HG03097 (cell line): Measurements from ENCODE around the gene AGAP1.

Experiments used
- ATAC-seq: cut with Tn5 transposase; IDR thresholded peaks from one replicate; pipeline ENCODE4 v1.9.1; 2021; ENCODE audit not compliant: unreplicated experiment, low FRiP score

AGAP1 gene

GRCh38 chr2:235825946-235826345, 332.1 kb downstream of the AGAP1 start:
- no peak for ATAC-seq

- no peak for ATAC-seq
Measured at GRCh38 chr2:235826826-235827225, 333.0 kb downstream of the AGAP1 start.

- no peak for ATAC-seq
Measured at GRCh38 chr2:235827585-235827992, 333.7 kb downstream of the AGAP1 start.

- ATAC-seq = no peak
Measured at GRCh38 chr2:235829726-235830125, 335.9 kb downstream of the AGAP1 start.

GRCh38 chr2:235831755-235832154, 337.9 kb downstream of the AGAP1 start:
- no peak for ATAC-seq

GRCh38 chr2:235832941-235833340, 339.1 kb downstream of the AGAP1 start:
- ATAC-seq = no peak

- ATAC-seq = no peak
Measured at GRCh38 chr2:235833971-235834620, 340.3 kb downstream of the AGAP1 start.

GRCh38 chr2:235834781-235835180, 340.9 kb downstream of the AGAP1 start:
- no peak for ATAC-seq

GRCh38 chr2:235835810-235836209, 342.0 kb downstream of the AGAP1 start:
- no peak for ATAC-seq

GRCh38 chr2:235836491-235836911, 342.7 kb downstream of the AGAP1 start:
- no peak for ATAC-seq

- ATAC-seq = no peak
Measured at GRCh38 chr2:235839226-235839625, 345.4 kb downstream of the AGAP1 start.

- ATAC-seq = no peak
Measured at GRCh38 chr2:235839974-235840373, 346.1 kb downstream of the AGAP1 start.

GRCh38 chr2:235841863-235842262, 348.0 kb downstream of the AGAP1 start:
- no peak for ATAC-seq

GRCh38 chr2:235842941-235843340, 349.1 kb downstream of the AGAP1 start:
- no peak for ATAC-seq

- no peak for ATAC-seq
Measured at GRCh38 chr2:235843591-235844395, 349.9 kb downstream of the AGAP1 start.

GRCh38 chr2:235844561-235844960, 350.7 kb downstream of the AGAP1 start:
- ATAC-seq = no peak

GRCh38 chr2:235845245-235845644, 351.4 kb downstream of the AGAP1 start:
- ATAC-seq = no peak

- ATAC-seq = no peak
Measured at GRCh38 chr2:235847576-235847975, 353.7 kb downstream of the AGAP1 start.

- ATAC-seq = no peak
Measured at GRCh38 chr2:235848055-235848454, 354.2 kb downstream of the AGAP1 start.

- ATAC-seq = no peak
Measured at GRCh38 chr2:235848946-235849345, 355.1 kb downstream of the AGAP1 start.

- no peak for ATAC-seq
Measured at GRCh38 chr2:235849489-235849888, 355.6 kb downstream of the AGAP1 start.

GRCh38 chr2:235850289-235850688, 356.4 kb downstream of the AGAP1 start:
- no peak for ATAC-seq
